Measurements from ENCODE around the gene IL1RAPL2. TPM values are rescaled to one million over a fixed set of nuclear protein-coding genes. Genes with fewer than 3 reads are reported as not detected.

Gene IL1RAPL2
- total RNA-seq, 1 donor from 2014 or later = not detected

- Mint-ChIP-seq H3K27ac (ENCODE audit: unreplicated experiment) (no peak overlapping the region), H3K4me1 (ENCODE audit: low read depth) (no peaks in the 10 kb centered on the region), H3K27me3 (ENCODE audit: low read depth) (no peaks in the 10 kb centered on the region), H3K36me3 (ENCODE audit: low read depth) (no peaks in the 10 kb centered on the region), H3K4me3 (ENCODE audit: unreplicated experiment) (no peak overlapping the region), H3K9me3 (ENCODE audit: low read depth) (peaks cover 18% of the 10 kb centered on the region)
- no peak for DNase-seq (ENCODE audit: low spot score)
- TF ChIP-seq CTCF (IDR thresholded peaks at IDR 0.05) = no peak
These were observed 155.9 kb downstream of the IL1RAPL2 start for GRCh38 chrX:104721854-104722253.

GRCh38 chrX:104728456-104728855, 162.5 kb downstream of the IL1RAPL2 start:
- Mint-ChIP-seq H3K27me3 (ENCODE audit: low read depth) (no peaks in the 10 kb centered on the region), H3K27ac (ENCODE audit: unreplicated experiment) (no peak overlapping the region), H3K36me3 (ENCODE audit: low read depth) (no peaks in the 10 kb centered on the region), H3K9me3 (ENCODE audit: low read depth) (peaks cover 12% of the 10 kb centered on the region), H3K4me1 (ENCODE audit: low read depth) (no peaks in the 10 kb centered on the region), H3K4me3 (ENCODE audit: unreplicated experiment) (no peak overlapping the region)
- no peak for DNase-seq (ENCODE audit: low spot score)
- TF ChIP-seq CTCF (IDR thresholded peaks at IDR 0.05) = no peak

DNA sequence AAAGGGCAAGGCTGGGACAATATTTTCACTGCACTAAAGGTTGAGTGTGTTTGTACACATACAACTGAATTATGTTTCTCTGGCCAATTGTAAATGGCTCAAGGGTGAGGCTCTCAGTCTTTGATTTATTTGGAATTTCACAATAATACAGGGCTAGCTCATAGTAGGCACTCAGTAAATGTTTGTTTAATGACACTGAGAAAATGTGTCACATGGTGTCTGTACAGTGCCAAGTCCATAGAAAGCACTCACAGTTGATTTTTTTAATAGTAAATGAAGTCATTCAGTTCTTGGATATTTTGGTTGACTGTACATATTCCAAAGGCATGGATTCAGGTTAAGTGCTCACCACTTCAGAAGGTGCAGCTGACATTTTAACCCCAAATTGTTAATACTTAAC, 176.4 kb downstream of the IL1RAPL2 start:
- no peak for TF ChIP-seq CTCF (IDR thresholded peaks at IDR 0.05)
- no peak for DNase-seq (ENCODE audit: low spot score)
- no peaks in the 10 kb centered on the region for H3K36me3 Mint-ChIP-seq (ENCODE audit: low read depth)
- no peaks in the 10 kb centered on the region for H3K9me3 Mint-ChIP-seq (ENCODE audit: low read depth)
- no peaks in the 10 kb centered on the region for H3K4me1 Mint-ChIP-seq (ENCODE audit: low read depth)
- no peak overlapping the region for H3K4me3 Mint-ChIP-seq (ENCODE audit: unreplicated experiment)
- H3K27me3 Mint-ChIP-seq (ENCODE audit: low read depth) = no peaks in the 10 kb centered on the region
- H3K27ac Mint-ChIP-seq (ENCODE audit: unreplicated experiment) = no peak overlapping the region

- Mint-ChIP-seq H3K27me3 (ENCODE audit: low read depth) (no peaks in the 10 kb centered on the region), H3K4me1 (ENCODE audit: low read depth) (no peaks in the 10 kb centered on the region), H3K9me3 (ENCODE audit: low read depth) (peaks cover 5% of the 10 kb centered on the region), H3K36me3 (ENCODE audit: low read depth) (no peaks in the 10 kb centered on the region), H3K27ac (ENCODE audit: unreplicated experiment) (no peak overlapping the region), H3K4me3 (ENCODE audit: unreplicated experiment) (no peak overlapping the region)
- no peak for TF ChIP-seq CTCF (IDR thresholded peaks at IDR 0.05)
- no peak for DNase-seq (ENCODE audit: low spot score)
These were observed 179.2 kb downstream of the IL1RAPL2 start for GRCh38 chrX:104745152-104745551.

DNA sequence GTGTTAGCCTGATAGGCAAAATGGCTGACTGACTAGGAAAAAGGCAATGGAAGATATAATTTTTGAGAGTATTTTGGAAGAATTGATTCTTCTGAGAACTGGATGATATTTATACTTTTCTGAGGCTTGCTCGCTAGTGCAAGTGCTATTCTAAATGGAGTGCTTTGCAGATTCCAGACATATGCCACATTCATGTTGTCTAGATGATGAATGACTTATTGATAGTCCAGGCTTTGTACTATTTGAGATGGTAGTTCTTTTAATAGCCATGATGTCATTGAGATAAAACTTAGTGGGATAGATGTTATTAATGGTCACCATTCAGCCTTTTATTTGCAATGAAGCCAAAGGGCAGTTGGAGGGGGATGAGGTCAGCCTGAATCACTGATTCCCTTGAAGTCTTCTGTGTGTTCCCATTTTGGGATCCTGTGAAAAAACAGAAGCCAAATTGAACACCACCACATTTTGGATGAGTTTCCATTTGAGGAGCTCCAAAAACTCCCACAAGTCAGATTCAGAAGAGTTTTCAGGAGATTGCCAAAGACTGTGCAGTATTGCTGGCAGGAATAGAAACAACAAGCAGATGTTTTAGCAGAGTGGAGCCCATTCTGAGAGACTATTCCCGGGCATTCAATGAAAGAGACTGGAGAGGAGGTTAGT, 184.1 kb downstream of the IL1RAPL2 start:
- Mint-ChIP-seq H3K27ac (ENCODE audit: unreplicated experiment) (no peak overlapping the region), H3K4me3 (ENCODE audit: unreplicated experiment) (no peak overlapping the region), H3K9me3 (ENCODE audit: low read depth) (peaks cover 8% of the 10 kb centered on the region), H3K4me1 (ENCODE audit: low read depth) (no peaks in the 10 kb centered on the region), H3K36me3 (ENCODE audit: low read depth) (no peaks in the 10 kb centered on the region), H3K27me3 (ENCODE audit: low read depth) (no peaks in the 10 kb centered on the region)
- no peak for TF ChIP-seq CTCF (IDR thresholded peaks at IDR 0.05)
- no peak for DNase-seq (ENCODE audit: low spot score)
